ENCODE results near the gene RASSF7. TPM values are rescaled to one million over a fixed set of nuclear protein-coding genes. Genes with fewer than 3 reads are reported as not detected.

RASSF7 gene
- total RNA-seq, 1 experiment from 2014 or later, result 515 TPM

GRCh38 chr11:532527-532985 is 28.2 kb upstream of the RASSF7 start:
- peak; percentile 64 for DNase-seq (ENCODE audit: low spot score)

DNA sequence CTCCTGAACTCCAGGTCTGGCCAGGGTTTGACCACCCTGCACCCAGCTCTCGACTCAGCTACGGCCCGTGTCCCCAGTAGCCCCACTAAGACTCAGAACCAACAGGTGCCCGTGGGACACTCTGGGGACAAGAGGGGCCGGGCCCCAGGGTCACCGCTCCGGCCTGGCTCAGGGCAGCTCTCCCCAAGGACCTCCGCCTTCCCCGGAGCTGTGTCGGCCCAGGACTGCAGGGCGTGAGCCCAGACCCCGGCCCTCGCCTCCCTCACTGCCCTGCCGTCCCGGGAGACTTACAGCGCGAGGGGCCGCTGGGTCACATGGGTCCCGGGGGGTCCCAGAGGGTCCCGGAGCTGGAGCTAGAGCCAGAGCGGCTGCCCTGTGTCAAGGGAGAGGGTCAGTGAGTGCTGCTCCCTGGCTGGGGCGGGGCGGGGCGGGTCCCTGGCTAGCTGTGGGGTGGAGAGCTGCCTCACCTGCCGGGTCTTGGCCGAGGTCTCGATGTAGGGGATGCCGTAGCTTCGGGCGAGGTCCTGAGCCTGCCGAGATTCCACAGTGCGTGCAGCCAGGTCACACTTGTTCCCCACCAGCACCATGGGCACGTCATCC is 27.7 kb upstream of the RASSF7 start:
- DNase-seq (ENCODE audit: low spot score), result no peak

GRCh38 chr11:533586-534395 is 27.0 kb upstream of the RASSF7 start:
- no peak for DNase-seq (ENCODE audit: low spot score)

- DNase-seq (ENCODE audit: low spot score), result peak; percentile 80
Measured at GRCh38 chr11:534396-535209, 26.2 kb upstream of the RASSF7 start.

- no peak for DNase-seq (ENCODE audit: low spot score)
Measured at GRCh38 chr11:535210-535518, 25.6 kb upstream of the RASSF7 start.

- DNase-seq (ENCODE audit: low spot score), result peak; percentile 99
Measured at GRCh38 chr11:535519-536454, 25.0 kb upstream of the RASSF7 start, which contains the start of gene HRAS. TSS of gene HRAS (minus strand) at chr11:535576.

GRCh38 chr11:536841-537621 is 23.7 kb upstream of the RASSF7 start, which contains the start of gene LRRC56:
TSS of gene LRRC56 (plus strand) at chr11:537527. CDS start at chr11:540685, 3,158 bp downstream.
- DNase-seq (ENCODE audit: low spot score), result peak; percentile 96

DNA sequence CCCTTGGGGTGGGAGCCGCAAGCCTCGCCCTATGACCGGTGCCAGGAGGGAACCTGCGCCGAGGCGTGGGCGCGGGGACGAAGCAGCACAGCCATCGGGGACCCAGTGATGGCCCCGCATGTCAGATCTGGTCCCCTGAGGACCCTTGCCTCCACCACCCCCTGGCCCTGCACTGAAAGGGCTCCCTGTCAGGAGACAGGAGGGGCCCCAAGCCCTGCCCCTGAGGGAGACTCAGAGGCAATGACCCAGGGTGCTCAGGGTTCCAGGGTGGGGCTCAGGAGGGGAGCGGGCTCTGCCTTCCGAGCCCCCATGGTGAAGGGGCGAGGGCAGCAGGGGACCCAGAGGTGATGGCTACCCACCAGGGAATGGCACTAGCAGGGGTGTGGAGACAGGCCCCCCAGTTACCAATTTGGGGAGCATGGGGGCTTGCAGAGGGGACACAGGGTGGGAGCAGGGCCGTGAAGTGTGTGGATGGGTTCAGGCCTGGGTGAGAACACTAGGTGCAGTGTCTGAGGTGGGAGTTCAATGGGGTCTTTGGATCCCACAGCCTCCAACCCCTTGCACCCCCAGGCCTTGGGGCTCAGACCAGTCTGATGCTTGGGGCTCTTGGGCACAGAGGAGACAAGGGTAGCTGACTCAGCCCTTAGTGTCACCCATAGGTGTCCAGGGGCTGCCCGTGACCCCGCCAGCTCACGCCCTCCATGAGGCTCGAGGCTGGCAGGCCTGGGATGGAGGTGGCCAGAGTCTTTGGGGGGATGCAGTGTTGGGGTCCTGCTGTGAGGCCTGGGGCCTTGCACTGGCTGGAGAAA is 22.9 kb upstream of the RASSF7 start:
- DNase-seq (ENCODE audit: low spot score), result no peak

DNA sequence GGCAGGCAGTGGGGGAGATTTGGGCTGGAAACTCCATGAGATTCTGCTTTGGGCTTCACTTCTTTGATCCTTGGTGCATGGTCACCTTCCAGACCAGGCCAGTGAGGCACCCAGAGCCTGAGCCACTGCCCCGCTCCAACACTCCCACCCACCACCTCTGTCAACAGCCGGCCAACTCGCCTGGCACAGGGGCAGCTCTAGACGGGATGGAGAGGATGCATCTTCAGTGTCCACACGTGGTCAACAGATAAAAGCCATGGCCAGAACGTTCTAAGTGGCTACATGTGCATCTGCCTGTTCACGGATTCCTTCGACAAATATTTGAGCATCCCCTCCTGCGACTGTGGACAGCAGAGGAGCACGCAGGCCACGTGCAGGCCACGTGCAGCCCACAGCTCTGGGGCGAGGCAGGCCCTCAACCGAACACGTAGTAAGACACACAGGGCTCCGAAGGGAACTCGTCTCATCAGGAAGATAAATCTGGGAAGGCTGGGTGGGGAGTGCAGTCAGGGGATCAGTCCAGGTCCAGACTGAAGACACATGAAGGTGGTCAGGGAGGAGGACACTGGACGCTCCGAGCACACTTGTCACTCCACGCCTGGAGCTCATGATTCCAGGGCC is 22.2 kb upstream of the RASSF7 start:
- DNase-seq (ENCODE audit: low spot score), result no peak

DNA sequence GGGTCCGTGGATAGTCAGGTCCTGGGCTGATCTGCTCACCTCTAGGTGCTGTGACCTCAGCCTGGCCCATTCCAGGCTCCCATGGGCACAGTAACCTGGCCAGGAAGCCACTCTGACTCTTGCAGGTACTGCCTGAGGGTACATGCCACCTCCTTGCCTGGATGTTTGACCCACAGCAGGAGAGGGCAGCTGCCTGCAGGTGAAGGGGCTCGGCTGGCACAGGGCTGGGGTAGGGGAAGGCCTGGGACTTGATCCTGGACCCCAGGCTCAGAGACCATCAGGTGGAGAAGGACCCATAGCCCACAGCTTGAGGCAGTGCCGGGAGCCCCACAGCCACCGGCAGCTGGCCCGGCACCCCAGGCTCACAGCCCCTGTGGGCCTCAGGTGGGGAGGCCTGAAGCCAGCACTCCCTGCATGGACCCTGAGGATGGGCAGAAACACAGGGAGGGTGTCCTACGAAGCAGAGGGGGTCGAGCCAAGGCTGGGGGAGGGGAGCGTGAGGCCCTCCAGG is 20.7 kb upstream of the RASSF7 start:
- DNase-seq (ENCODE audit: low spot score), result no peak

DNA sequence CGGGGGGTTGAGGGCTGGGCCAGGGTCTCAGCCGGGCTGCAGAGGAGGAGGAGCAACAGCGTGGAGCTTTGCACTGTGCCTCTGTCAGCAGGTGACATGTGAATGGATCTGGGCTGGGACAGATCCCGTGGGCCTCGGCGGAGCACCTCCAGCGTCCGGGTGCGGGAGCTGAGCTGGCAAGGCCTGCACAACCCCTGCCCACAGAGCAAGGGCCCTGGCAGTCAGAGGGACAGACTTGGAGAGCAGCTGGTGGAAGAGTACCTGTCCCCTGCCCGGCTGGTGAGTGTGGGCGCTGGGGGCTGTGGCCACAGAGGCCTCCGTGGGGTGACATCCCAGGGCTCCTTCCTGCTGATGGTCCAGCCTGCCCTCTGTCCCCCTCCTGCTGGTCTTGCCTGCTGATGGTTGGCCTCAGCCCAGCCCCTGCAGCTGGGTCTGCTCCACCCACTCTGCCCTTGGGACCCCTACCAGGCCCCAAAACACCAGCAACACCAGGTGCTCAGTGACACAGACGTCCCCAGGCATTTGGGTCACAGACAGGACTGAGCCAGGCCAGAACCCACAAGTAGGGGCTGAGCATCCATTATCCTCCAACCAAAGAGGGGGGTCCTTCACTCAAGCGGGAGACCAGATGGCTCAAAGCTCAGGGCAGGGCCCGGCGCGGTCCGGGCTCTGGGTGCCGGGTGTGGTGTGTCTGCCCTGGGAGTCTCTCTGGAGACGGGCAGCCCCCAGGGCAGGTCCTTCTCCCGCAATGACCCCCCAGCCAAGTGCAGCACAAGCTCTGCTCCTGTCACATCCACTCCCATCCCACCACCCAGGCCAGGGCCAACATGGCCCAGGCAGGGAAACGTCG is 20.0 kb upstream of the RASSF7 start:
- DNase-seq (ENCODE audit: low spot score), result no peak

GRCh38 chr11:541433-541885 is 19.3 kb upstream of the RASSF7 start:
- no peak for DNase-seq (ENCODE audit: low spot score)

GRCh38 chr11:544817-545166 is 16.0 kb upstream of the RASSF7 start:
- no peak for DNase-seq (ENCODE audit: low spot score)

- no peak for DNase-seq (ENCODE audit: low spot score)
Measured at GRCh38 chr11:545171-545570, 15.6 kb upstream of the RASSF7 start.

DNA sequence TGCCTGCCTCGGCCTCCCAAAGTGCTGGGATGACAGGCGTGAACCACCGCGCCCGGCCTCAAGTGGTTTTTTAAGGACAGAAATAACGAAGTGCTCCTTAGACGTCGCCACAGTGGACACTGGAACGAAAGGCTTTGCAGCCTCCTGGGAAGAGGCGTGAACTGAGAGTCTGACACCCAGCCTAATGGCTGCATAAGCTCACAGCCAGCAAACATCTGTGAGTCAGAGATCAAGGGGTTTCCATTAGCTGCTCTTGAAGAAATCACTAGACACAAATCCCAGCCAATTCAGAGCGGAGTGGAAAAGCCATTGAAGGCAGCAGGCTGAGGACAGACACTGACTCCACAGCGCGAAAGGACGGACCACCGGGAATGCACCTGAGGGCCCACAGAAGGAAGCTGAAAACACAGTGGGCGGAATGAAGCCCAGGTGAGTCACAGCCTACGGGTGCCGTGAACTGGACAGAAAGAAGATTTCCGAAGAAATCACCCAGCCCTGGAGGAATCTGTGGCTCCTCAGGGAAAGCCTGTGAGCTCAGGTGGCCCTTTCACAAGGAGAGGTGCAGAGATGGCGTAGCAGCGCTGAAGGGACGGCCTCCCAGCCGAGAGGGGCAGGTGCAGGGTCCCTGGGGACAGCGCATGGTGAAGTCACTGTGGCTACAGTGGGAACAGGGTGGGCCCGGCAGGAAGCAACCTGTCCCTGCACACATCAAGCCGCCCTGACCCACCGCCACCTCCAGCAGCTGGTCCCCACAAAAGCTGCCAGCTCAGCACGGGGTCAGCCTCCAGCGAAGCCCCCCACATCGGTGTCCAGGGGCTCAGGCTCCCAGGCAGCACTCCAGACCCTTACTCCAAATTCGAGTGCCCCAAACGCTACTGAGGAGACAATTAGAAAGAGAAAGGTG is 11.8 kb upstream of the RASSF7 start:
- no peak for DNase-seq (ENCODE audit: low spot score)

GRCh38 chr11:550021-550745 is 10.6 kb upstream of the RASSF7 start:
- DNase-seq (ENCODE audit: low spot score), result no peak

Measured in HT-29 (cell line).